Measurements from ENCODE around the gene ZNF644.

The ZNF644 gene

GRCh38 chr1:91020967-91021685, 709 bp downstream of the ZNF644 start:
- peak; percentile 81 for DNase-seq

GRCh38 chr1:91020486-91020885, 1.3 kb downstream of the ZNF644 start:
- DNase-seq: no peak

- no peak for DNase-seq
These were observed 3.8 kb downstream of the ZNF644 start for GRCh38 chr1:91018006-91018405.

DNA sequence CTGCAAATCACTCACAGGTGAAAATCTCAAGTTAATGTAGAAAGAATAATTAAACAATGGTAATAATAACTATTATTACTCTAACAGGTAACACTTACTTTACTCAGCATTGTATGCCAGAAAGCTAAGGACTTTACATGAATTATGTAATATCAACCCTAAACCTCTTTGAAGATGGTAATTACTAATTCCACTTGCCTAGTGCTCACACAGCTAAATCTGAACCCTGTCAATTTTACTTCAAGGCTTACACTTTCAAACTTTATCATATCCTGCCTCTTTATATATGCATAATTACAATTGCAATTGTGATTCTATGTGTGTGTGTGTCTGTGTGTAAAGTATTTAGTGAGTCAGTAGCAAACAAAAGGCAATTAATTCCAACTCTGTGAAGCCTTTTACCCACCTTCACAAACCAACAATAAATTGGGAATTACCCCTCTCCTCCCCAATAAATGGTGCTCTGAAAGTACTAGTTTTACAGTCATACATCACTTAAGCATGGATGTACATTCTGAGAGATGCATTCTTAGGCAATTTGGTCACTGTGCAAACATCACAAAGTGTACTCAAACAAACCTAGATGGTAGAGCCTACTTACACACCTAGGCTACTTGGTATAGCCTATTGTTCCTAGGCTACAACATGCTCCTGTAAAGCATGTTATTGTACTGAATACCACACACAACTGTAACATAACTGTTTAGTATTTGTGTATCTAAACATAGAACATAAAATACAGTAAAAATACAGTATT, 5.9 kb downstream of the ZNF644 start:
- DNase-seq: no peak

DNA sequence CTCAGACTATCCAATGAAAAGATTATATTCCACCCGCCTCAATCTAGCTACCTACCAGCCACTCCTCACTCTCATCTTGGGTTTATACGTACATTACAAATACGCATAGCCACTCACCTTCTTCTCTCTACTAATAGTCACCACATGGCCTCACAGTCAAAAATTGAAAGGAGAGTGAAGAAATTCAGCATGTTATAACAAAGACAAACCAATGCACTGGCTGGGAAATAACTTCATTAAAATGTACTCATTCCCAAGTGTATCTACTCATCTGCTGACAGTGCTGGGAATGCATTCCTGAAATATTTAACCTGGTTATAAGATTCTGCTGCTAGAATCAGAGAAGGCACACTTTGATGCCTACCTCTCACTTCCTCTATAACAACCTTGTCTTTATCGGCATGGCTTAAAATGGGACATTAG, 6.5 kb downstream of the ZNF644 start:
- no peak for DNase-seq

DNA sequence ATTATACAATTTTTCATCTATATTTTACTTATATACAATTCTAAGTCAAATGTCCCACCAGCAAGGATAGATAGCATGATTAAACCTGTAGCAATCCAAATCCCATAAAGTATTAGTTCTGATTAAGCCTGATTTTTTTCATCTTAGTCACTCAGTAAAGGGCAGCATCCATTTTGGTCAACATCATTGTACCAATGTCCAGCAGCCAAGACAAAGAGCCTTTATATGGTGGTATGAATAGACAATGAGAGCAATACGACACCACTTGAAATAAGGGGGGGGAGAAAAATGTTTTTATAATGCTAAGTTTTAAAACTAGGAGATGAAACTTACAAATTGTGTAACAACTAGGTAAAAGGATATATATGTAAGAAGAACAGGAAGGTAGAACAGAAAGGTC, 7.4 kb downstream of the ZNF644 start:
- DNase-seq: no peak

- DNase-seq: no peak
These were observed 8.5 kb downstream of the ZNF644 start for GRCh38 chr1:91013302-91013701.

DNA sequence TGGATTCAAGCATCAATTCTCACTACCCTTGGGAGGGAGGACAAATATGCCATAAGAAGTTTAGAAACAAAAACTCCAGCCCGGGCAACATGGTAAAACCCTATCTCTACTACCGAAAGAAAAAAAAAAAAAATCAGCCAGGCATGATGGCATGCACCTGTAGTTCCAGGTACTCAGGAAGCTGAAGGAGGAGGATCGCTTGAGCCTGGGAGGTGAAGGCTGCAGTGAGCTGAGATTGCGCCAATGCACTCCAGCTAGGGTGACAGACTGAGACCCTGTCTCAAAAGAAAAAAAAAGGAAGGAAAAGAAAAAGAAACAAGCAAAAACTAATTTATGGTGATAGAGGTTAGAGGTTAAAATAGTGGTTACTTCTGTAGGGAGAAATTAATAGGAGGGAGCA, 9.6 kb downstream of the ZNF644 start:
- DNase-seq: no peak

DNA sequence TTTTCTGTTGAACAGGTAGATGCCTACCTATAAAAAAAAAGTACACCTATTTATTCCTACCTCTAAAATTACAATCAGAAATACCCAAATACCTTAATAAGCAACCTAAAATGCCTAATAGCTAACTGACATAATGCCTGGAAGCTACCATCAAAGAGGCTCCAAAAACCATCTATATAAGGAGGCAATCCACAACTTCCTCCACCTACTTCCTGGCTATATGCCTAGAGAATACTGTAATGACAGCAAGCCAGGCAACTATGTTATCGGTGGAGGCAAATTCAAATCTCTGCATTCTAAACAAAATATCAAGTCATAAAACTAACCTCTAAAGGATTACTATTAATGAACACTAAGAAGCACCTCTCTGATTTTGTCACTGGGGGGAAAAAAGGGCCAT, 10.1 kb downstream of the ZNF644 start:
- no peak for DNase-seq

GRCh38 chr1:91007827-91008226, 14.0 kb downstream of the ZNF644 start:
- no peak for DNase-seq

- DNase-seq: no peak
These were observed 14.7 kb downstream of the ZNF644 start for GRCh38 chr1:91007092-91007491.

- DNase-seq: no peak
These were observed 15.5 kb downstream of the ZNF644 start for GRCh38 chr1:91006113-91006908.

- no peak for DNase-seq
These were observed 16.6 kb downstream of the ZNF644 start for GRCh38 chr1:91005285-91005684.

- DNase-seq: no peak
These were observed 17.7 kb downstream of the ZNF644 start for GRCh38 chr1:91004145-91004544.

- no peak for DNase-seq
These were observed 25.0 kb downstream of the ZNF644 start for GRCh38 chr1:90996742-90997413.

- DNase-seq: no peak
These were observed 26.4 kb downstream of the ZNF644 start for GRCh38 chr1:90995311-90995894.

DNA sequence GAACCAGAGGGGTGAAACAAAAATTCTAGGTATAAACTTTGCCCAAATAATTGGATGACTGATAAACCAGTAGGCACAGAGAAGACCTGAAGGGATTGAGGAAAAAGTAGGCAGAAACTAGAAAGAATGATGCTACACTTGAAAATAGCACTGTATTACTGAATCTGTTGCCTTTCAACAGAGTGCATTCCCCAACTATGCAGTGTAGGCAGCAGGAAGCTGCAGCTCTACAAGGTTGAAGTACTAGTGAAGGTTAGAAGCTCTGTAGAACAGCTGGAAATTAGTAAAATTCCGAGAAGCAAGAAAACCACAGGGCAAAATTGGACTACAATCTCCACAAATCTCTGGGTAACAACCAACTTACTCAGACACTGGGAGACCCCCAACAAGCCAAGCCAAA, 27.4 kb downstream of the ZNF644 start:
- DNase-seq: no peak

DNA sequence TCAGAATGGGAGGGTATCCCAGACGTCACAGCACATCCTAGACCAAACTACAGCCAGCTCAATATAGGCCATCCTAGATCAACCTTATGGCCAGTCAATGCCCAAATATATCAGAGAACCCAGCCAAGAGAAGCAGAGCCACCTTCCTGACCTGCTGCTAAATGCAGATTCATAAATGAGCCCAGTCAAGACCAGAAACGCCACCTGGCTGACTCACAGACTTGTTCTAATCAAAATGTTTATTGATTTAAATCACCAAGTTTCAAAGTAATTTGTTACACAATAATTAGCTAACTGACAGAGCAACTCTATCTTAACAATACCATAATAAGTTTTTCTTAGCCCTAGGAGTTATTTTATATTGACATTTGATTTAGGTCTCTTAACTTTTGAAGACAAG, 28.6 kb downstream of the ZNF644 start:
- DNase-seq: no peak

DNA sequence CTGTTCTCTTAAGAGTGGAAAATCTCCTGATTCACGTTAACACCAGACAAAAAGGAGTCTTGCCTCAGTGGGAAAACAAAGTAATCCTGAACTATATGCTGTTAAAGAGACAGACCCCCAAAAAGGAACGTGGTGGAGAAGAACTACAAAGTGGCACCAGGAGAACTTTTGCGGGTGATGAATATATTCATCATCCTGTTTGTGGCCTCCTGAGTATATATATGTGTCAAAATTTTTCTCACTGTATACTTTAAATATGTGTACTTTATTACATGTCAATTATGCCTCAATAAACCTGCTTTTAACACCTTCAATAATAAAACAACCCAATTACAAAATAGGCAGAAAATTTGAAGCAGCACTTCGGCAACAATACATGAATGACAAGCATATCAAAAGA, 31.1 kb downstream of the ZNF644 start:
- no peak for DNase-seq

DNA sequence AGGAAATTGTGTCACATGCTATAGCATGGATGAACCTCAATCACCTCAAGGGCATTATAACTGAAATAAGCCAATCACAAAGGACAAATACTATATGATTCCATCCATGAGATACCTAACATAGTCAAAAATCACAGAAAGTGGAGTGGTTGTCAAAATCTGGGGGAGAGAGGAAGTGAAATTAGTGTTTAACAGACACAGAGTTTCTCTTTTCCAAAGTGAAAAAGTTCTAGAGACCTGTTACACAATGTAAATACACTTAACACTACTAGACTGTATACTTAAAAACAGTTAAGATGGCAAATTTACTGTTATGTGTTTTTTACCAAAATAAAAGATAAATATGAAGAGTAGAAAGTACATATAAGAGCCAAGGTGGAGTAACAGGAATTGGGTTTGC, 31.8 kb downstream of the ZNF644 start:
- no peak for DNase-seq

- DNase-seq: no peak
These were observed 32.5 kb downstream of the ZNF644 start for GRCh38 chr1:90989302-90989701.

GRCh38 chr1:90987841-90988240, 34.0 kb downstream of the ZNF644 start:
- no peak for DNase-seq

DNA sequence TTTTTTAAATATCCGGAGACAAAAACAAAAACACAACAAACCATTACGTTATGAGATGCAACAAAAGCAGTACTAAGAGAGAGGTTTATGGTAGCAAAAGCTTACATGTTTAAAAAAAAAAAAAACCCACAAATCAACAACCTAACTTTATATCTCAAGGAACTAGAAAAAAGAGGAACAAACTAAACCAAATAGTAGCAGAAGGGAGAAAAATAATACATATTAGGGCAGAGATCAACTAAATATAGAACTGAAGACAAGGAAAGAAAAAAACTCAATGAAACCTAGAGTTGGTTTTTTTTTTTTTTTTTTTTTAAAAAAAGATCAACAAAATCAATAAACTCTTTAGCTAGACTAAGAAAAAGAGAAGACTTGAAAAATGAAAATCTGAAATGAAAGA, 34.9 kb downstream of the ZNF644 start:
- no peak for DNase-seq

Data from NCI-H1694 (cell line).